Endothelial cell of umbilical vein (primary cell): ENCODE data around the gene IFI44L. TPM values are rescaled to one million over a fixed set of nuclear protein-coding genes. Genes with fewer than 3 reads are reported as not detected.

Experiments
- BruUV-seq: library from RNA; stranded (reverse); fragments of 400-500 nt; replicated peaks from 2 replicates; lab custom pipeline; 2021; lab: Mats Ljungman, UMichigan
- CTCF ChIA-PET: fragments of 300-600, 350-600 bp; sonication (Branson Sonifier 250); formaldehyde crosslinking; loops from one replicate; lab custom pipeline; 2021; ENCODE audit warnings: antibody characterized with exemption, inconsistent platforms; lab: Charles Lee
- POLR2A ChIA-PET: fragments of 300-600, 350-600 bp; sonication (Branson Sonifier 250); formaldehyde crosslinking; loops from one replicate; lab custom pipeline; 2021; ENCODE audit warnings: antibody characterized with exemption, inconsistent platforms; lab: Charles Lee
- DNase-seq: peaks from one replicate; pipeline ENCODE4 v3.0.0-alpha.2; 2011; ENCODE audit warnings: low read depth, low spot score
- FAIRE-seq: peaks from 2 replicates; lab custom pipeline; 2011; peaks lifted over from hg19 to GRCh38; lab: Jason Lieb, UNC
- H2AFZ ChIP-seq: 2 replicates; pipeline ENCODE4 v1.6.0; 2012; ENCODE audit warnings: low read depth, low read length, control low read depth, inconsistent platforms
- H3K27ac ChIP-seq: 2 replicates; pipeline ENCODE4 v1.5.1; 2011; ENCODE audit warnings: low read depth, mild to moderate bottlenecking, control low read depth, low read length, moderate library complexity; ENCODE audit not compliant: insufficient read depth
- H3K27me3 ChIP-seq, 2 experiments: 2 replicates each; pipeline versions ENCODE4 v1.6.0 to v1.6.1; 2011; ENCODE audit warnings: low read length in 2 of 2, mixed read lengths in 1 of 2; ENCODE audit not compliant: control insufficient read depth in 2 of 2, insufficient read depth in 2 of 2
- H3K36me3 ChIP-seq, 2 experiments: 2 replicates in 1 of 2; 3 replicates in 1 of 2; pipeline ENCODE4 v1.5.1; 2011; ENCODE audit warnings: low read length in 2 of 2, mild to moderate bottlenecking in 1 of 2, moderate library complexity in 1 of 2; ENCODE audit not compliant: control insufficient read depth in 2 of 2, insufficient read depth in 2 of 2; ENCODE audit errors: extremely low read depth in 1 of 2
- H3K4me1 ChIP-seq: 3 replicates; pipeline ENCODE4 v1.5.1; 2011; ENCODE audit warnings: mild to moderate bottlenecking, low read length; ENCODE audit not compliant: control insufficient read depth, insufficient read depth; ENCODE audit errors: extremely low read depth
- H3K4me2 ChIP-seq: 2 replicates; pipeline ENCODE4 v1.6.1; 2011; ENCODE audit warnings: low read length, control low read depth, mixed read lengths; ENCODE audit not compliant: insufficient read depth
- H3K4me3 ChIP-seq, 3 experiments: fragments of 200-600 bp in 1 of 3; sonication (generic), shearing (Covaris generic) in 1 of 3; replicated peaks in 1 of 3; 2 replicates each; pipeline ENCODE4 v1.5.1; 2011 to 2016; ENCODE audit warnings: control low read depth in 3 of 3, low read length in 3 of 3, mild to moderate bottlenecking in 2 of 3, inconsistent platforms in 1 of 3, low read depth in 1 of 3, moderate library complexity in 1 of 3; ENCODE audit not compliant: insufficient read depth in 1 of 3
- H3K79me2 ChIP-seq: 2 replicates; pipeline ENCODE4 v1.6.0; 2012; ENCODE audit warnings: low read length, inconsistent platforms; ENCODE audit not compliant: control insufficient read depth, insufficient read depth
- H3K9ac ChIP-seq: replicated peaks from 2 replicates; pipeline ENCODE3; 2011; ENCODE audit warnings: low read length, control low read depth; ENCODE audit not compliant: insufficient read depth; ENCODE audit errors: extremely low read depth
- H3K9me1 ChIP-seq: replicated peaks from 3 replicates; pipeline ENCODE4 v1.6.0; 2011; ENCODE audit warnings: mild to moderate bottlenecking, low read length; ENCODE audit not compliant: control insufficient read depth, insufficient read depth; ENCODE audit errors: extremely low read depth
- H3K9me3 ChIP-seq: replicated peaks from 2 replicates; pipeline ENCODE4 v1.5.1; 2012; ENCODE audit warnings: low read length, inconsistent platforms; ENCODE audit not compliant: control insufficient read depth, insufficient read depth
- H4K20me1 ChIP-seq: replicated peaks from 2 replicates; pipeline ENCODE3; 2011; ENCODE audit warnings: mild to moderate bottlenecking, low read length; ENCODE audit not compliant: control insufficient read depth, insufficient read depth; ENCODE audit errors: extremely low read depth
- CTCF ChIP-seq, 2 donors: IDR thresholded peaks; 1 replicate in 1 of 2; 2 replicates in 1 of 2; pipeline ENCODE4 v1.5.1; 2011; ENCODE audit warnings: low read length in 2 of 2, mild to moderate bottlenecking in 2 of 2, moderate library complexity in 2 of 2, control low read depth in 1 of 2, inconsistent platforms in 1 of 2, low read depth in 1 of 2; ENCODE audit not compliant: insufficient read depth in 1 of 2; ENCODE audit errors: extremely low read depth in 1 of 2
- EZH2 ChIP-seq: IDR thresholded peaks from 2 replicates; pipeline ENCODE4 v1.6.1; 2012; ENCODE audit warnings: borderline replicate concordance, low read depth, mild to moderate bottlenecking, moderate library complexity, low read length, inconsistent platforms; ENCODE audit not compliant: severe bottlenecking
- FOS ChIP-seq: IDR thresholded peaks from 2 replicates; pipeline ENCODE4 v1.6.1; 2011; ENCODE audit warnings: mild to moderate bottlenecking, low read length, moderate library complexity, borderline replicate concordance; ENCODE audit not compliant: insufficient read depth
- GATA2 ChIP-seq: IDR thresholded peaks from 2 replicates; pipeline ENCODE4 v1.7.0; 2011; ENCODE audit warnings: low read depth, mild to moderate bottlenecking, moderate library complexity, mixed read lengths, low read length; ENCODE audit not compliant: insufficient read length, insufficient read depth
- JUN ChIP-seq: IDR thresholded peaks from 2 replicates; pipeline ENCODE4 v1.6.1; 2011; ENCODE audit warnings: borderline replicate concordance, low read depth; ENCODE audit not compliant: insufficient read length, insufficient read depth
- MYC ChIP-seq: IDR thresholded peaks from one replicate; pipeline ENCODE4 v1.6.1; 2011; ENCODE audit warnings: mild to moderate bottlenecking, low read depth, low read length
- POLR2A ChIP-seq: IDR thresholded peaks from 2 replicates; pipeline ENCODE4 v1.6.1; 2012; ENCODE audit warnings: low read depth, mild to moderate bottlenecking, control low read depth, low read length
- POLR2AphosphoS5 ChIP-seq: IDR thresholded peaks from 2 replicates; pipeline ENCODE4 v1.6.1; 2012; ENCODE audit warnings: low read depth, mild to moderate bottlenecking, control low read depth, low read length, moderate library complexity; ENCODE audit not compliant: insufficient read depth
- dilution Hi-C: fragments of 300-500 bp; cut with MboI; formaldehyde crosslinking; loops from one replicate; pipeline ENCODE4 v1.15.0; 2019; ENCODE audit warnings: low sequenced_read_pairs; ENCODE audit not compliant: extremely low pct_ligation_motif_present
- intact Hi-C: fragments of 100-400 bp; cut with micrococcal nuclease; formaldehyde crosslinking; loops from one replicate; pipeline ENCODE4 v1.10.0; 2022
- polyA plus RNA-seq, 4 experiments: library from polyadenylated mRNA; depleted of rRNA in 3 of 4; stranded (reverse) in 3 of 4; unstranded in 1 of 4; fragments of >200 nt; gene quantifications; 2 replicates each; pipeline versions ENCODE4 v1.2.1 to v1.2.3, GENCODE V29; 2011 to 2012; ENCODE audit warnings: missing spikeins in 1 of 4
- total RNA-seq: library from RNA; stranded (reverse); gene quantifications from 2 replicates; pipeline ENCODE4 v1.2.3, GENCODE V29; 2021
- TF ChIP-seq, protein P1 (sequence below): IDR thresholded peaks from 2 replicates; pipeline ENCODE4 v1.6.1; 2011; ENCODE audit not compliant: insufficient read depth, insufficient read length

IFI44L gene
- total and polyA plus RNA-seq, 2 donors (not counting 3 experiments of a cell fraction or from before 2014, with no cell fraction given) = 2.8 to 2.9 TPM

GRCh38 chr1:78678324-78678723, 58.1 kb downstream of the IFI44L start:
- H3K27me3 ChIP-seq = peaks cover 0 to 3% of the 10 kb centered on the region in 2 experiments
- no peaks in the 10 kb centered on the region for H4K20me1 ChIP-seq
- H3K4me3 ChIP-seq = no peak overlapping the region
- dilution Hi-C loops = no loop called here
- no peak for DNase-seq
- no peak for FAIRE-seq
- no peaks in the 10 kb centered on the region for H3K36me3 ChIP-seq
- no peaks in the 10 kb centered on the region for H3K9me3 ChIP-seq
- TF ChIP-seq MYC (no peak), POLR2AphosphoS5 (no peak), JUN (no peak), EZH2 (no peak), GATA2 (no peak), FOS (no peak), CTCF (IDR thresholded peaks at IDR 0.05; ENCODE audit: extremely low read depth in 1 of 2, insufficient read depth in 1 of 2, low read depth in 1 of 2, low read length in 2 of 2) (no peak), POLR2A (no peak)
- TF ChIP-seq, protein P1, sequence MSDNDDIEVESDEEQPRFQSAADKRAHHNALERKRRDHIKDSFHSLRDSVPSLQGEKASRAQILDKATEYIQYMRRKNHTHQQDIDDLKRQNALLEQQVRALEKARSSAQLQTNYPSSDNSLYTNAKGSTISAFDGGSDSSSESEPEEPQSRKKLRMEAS = no peak
- no peaks in the 10 kb centered on the region for H3K4me1 ChIP-seq
- H3K9ac ChIP-seq = no peak overlapping the region
- intact Hi-C loops = no loop called here
- H2AFZ ChIP-seq = peak overlapping the region; percentile 64
- BruUV-seq = no TSS peak
- H3K4me2 ChIP-seq = no peak overlapping the region
- no peaks in the 10 kb centered on the region for H3K79me2 ChIP-seq
- ChIA-PET POLR2A (no interaction called here), CTCF (interaction anchor here (0.9 to 2.1 kb wide), 6 partner anchors 11 to 547 kb away, joined by 3 to 33 read pairs (median 4); partner anchors contain the start of gene IFI44L)
- H3K9me1 ChIP-seq = no peaks in the 10 kb centered on the region
- H3K27ac ChIP-seq = no peak overlapping the region
